HG03066 (cell line): ENCODE results near the gene ITGA11.

Experiments
- ATAC-seq: cut with Tn5 transposase; IDR thresholded peaks from one replicate; pipeline ENCODE4 v1.9.1; 2021; ENCODE audit warnings: low read depth; ENCODE audit not compliant: unreplicated experiment

Gene ITGA11

GRCh38 chr15:68431792-68432401 is at the start of gene ITGA11:
TSS of gene ITGA11 (minus strand) at chr15:68432163. CDS start at chr15:68432066, 97 bp downstream.
- ATAC-seq: no peak

- ATAC-seq: no peak
Observed at GRCh38 chr15:68481321-68481720, 49.4 kb upstream of the ITGA11 start.

GRCh38 chr15:68480296-68480695 is 48.3 kb upstream of the ITGA11 start:
- no peak for ATAC-seq

GRCh38 chr15:68479870-68480269 is 47.9 kb upstream of the ITGA11 start:
- no peak for ATAC-seq

GRCh38 chr15:68479406-68479805 is 47.4 kb upstream of the ITGA11 start:
- ATAC-seq: no peak

GRCh38 chr15:68478853-68479252 is 46.9 kb upstream of the ITGA11 start:
- ATAC-seq: no peak

- ATAC-seq: no peak
Observed at GRCh38 chr15:68475449-68475848, 43.5 kb upstream of the ITGA11 start.

GRCh38 chr15:68471541-68471940 is 39.6 kb upstream of the ITGA11 start:
- ATAC-seq: no peak

- ATAC-seq: no peak
Observed at GRCh38 chr15:68470976-68471375, 39.0 kb upstream of the ITGA11 start.

- ATAC-seq: no peak
Observed at GRCh38 chr15:68470049-68470742, 38.2 kb upstream of the ITGA11 start.

- ATAC-seq: no peak
Observed at GRCh38 chr15:68469162-68470048, 37.4 kb upstream of the ITGA11 start.

- no peak for ATAC-seq
Observed at GRCh38 chr15:68466876-68467275, 34.9 kb upstream of the ITGA11 start.

GRCh38 chr15:68465861-68466560 is 34.0 kb upstream of the ITGA11 start:
- no peak for ATAC-seq

GRCh38 chr15:68464448-68465090 is 32.6 kb upstream of the ITGA11 start:
- no peak for ATAC-seq

- no peak for ATAC-seq
Observed at GRCh38 chr15:68463996-68464395, 32.0 kb upstream of the ITGA11 start.

- ATAC-seq: no peak
Observed at GRCh38 chr15:68463444-68463843, 31.5 kb upstream of the ITGA11 start.

- ATAC-seq: no peak
Observed at GRCh38 chr15:68460166-68460565, 28.2 kb upstream of the ITGA11 start.

- no peak for ATAC-seq
Observed at GRCh38 chr15:68450192-68450591, 18.2 kb upstream of the ITGA11 start.

- ATAC-seq: no peak
Observed at GRCh38 chr15:68449389-68449788, 17.4 kb upstream of the ITGA11 start.
